HG03139 (cell line): ENCODE measurements around the gene HOXB5.

Experiments
- ATAC-seq: cut with Tn5 transposase; IDR thresholded peaks from one replicate; pipeline ENCODE4 v1.9.1; 2021; ENCODE audit not compliant: unreplicated experiment

The HOXB5 gene

GRCh38 chr17:48593126-48593829, at the start of gene HOXB5:
Gene HOXB5, minus strand, starts transcription at chr17:48593779. Its CDS starts 97 bp downstream, at chr17:48593682.
- ATAC-seq: no peak

- no peak for ATAC-seq
Observed at GRCh38 chr17:48642843-48643696, 49.5 kb upstream of the HOXB5 start.

DNA sequence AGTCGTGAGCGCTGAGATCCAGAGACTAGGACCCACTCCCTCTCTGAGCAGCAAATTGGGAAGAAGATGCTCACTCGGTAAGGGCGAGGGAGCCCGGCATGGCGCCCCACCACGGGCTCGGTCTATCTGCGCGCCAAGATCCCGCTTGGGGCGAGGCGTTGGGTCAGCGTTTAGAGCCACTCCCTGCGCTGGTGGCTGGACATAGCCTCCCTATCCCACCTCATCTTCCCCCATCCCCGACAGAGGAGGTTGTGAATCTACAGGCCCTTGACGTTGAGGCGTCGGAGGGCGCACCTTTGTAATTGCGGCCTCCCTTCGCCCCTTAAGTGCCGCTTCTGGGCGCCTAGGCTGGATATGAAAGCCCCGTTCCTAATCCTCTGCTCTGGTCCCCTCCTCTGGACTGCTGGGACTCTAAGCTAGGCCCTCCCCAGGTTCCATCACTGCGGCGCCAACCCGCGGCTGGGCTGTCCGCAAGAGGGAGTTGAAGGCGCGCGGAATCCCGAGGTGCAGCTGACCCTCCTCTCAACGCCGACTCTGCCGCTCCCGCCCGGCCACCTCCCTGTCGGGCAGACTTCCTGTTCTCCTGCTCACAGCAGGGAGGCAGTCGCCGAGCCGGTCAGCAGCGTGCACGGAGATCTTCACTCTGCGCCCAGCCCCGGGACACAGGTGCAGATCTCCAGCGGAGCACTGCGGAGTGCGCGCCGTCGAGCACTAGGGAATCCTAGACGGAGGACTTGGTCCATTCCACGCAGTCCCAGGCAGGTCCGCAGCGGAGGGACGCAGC, 48.7 kb upstream of the HOXB5 start:
- no peak for ATAC-seq

DNA sequence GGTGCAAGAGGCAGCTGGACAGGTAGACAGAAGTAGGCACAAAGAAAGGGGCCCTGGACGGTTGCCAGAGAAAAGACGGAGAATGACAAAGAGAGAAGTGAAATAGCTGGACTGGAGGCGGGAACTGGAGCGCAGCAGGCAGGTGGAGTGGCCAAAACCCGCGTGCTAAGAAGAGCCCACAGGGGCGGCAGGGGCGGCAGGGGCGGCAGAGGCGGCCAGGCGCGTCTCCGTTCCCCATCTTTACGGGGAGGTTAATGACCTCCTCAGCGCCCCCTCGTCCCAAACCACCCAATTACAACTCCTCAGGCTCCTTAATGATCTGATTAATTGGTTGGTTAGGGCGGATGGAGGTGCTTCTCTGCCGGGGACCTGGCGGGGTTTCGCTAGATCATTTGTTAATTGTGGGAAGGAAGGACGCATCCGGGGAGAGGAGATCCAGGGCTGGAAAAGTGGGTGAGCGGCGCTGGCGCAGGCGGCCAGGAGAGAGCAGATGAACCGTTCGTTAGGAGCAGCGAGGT, 48.0 kb upstream of the HOXB5 start:
- ATAC-seq: no peak

- ATAC-seq: no peak
Observed at GRCh38 chr17:48640858-48641180, 47.2 kb upstream of the HOXB5 start.

DNA sequence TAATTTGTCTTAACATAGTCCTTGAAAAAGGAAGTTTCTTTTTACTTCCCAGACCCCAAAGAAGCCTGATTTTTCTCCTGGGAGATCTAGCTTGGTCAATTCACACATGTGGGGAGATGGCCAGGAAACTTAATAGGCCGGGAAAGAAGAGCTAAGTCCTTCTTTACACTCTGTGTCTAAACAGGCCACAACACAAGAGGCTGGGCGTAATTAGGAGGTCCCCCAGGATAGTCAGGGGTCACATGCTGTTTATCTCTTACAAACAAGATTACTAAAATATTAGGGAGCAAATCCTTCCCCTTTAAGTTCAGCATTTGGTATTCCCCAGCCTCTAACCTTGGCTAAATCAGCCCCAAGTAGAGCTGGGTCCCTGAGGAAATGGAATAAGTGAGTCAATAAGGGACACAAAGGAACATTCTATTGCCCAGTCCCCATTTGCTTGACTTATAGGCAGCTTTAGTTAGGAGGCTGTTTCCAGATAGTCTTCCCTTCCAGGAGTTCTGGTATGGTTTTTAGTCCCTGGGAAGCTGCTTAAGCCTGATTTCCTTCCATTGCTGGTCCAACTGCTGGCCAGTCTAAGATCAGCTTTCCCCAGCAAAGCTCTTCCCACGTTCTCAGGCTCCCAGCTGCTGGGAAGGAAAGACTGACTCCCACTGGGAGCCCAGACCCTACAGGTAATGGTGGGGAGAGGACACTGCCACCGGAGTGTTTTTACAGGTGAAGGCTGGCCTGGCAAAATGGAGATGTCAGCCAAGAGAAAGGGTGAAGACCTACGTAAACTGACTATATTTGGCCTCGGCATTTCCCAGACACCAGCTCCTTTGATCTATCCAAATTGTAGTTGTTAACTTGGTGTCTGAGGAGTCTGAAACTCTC, 46.6 kb upstream of the HOXB5 start:
- no peak for ATAC-seq

DNA sequence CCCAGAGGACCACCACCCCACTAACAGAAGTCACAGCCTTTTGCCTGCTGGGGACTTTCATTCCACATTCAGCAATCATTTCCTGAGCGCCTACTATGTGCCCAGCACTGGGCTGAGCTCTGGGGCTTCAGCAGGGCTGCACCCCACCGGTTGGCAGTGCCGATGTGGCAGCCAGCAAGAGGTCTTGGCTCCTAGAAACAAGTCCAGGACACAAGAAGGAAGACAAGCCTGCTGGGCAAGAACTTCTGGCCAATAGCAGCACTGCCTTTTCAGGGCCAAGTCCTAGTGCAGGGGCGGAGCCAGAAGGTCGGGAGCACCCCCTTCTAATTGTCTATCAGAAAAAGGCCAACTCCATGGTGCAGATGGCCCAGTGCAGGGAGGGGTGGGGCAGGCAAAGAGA, 45.6 kb upstream of the HOXB5 start:
- no peak for ATAC-seq

GRCh38 chr17:48637323-48638260, 44.0 kb upstream of the HOXB5 start:
- ATAC-seq: no peak

DNA sequence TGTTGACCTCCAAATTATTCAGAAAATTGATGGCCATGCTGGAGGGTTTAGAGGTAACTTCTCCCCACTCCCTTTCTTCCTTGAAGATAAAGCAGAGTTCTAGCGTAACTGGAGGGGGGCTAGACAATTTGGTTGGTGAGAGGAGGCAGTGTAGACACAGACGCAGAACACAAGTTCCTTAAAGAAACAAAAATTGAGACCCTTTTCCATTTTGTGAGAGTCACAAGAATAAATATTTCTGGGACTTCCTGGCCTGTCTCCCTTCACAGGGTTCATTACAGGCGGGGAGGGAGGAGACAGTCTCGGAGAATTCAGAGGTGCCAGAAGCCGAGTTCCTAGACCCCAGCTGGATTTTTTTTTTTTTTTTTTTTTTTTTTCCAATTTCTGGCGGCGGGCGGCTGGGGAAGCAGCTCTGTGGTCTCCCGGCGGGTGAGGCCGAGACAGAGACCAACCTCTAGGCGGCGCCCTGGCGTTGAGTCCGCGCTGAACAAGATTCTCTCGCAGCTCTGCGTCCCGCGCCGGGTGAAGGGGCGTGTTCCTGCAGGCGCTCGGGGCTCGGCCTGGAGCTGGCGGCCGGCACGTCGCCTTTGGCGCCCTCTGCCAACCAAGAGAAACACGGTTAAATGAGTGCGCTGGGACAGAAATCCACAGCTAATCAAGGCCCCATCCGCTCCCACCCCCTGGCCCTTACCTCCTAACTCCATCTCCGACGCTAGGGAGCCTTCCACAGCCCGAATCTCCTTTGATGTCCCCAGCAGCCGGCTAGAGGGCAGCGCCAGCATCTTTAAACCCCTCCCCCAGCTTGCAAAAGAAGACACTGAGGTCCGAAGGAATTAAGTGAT, 42.8 kb upstream of the HOXB5 start:
- no peak for ATAC-seq

- no peak for ATAC-seq
Observed at GRCh38 chr17:48634493-48635208, 41.1 kb upstream of the HOXB5 start.

- no peak for ATAC-seq
Observed at GRCh38 chr17:48633266-48633677, 39.7 kb upstream of the HOXB5 start.

DNA sequence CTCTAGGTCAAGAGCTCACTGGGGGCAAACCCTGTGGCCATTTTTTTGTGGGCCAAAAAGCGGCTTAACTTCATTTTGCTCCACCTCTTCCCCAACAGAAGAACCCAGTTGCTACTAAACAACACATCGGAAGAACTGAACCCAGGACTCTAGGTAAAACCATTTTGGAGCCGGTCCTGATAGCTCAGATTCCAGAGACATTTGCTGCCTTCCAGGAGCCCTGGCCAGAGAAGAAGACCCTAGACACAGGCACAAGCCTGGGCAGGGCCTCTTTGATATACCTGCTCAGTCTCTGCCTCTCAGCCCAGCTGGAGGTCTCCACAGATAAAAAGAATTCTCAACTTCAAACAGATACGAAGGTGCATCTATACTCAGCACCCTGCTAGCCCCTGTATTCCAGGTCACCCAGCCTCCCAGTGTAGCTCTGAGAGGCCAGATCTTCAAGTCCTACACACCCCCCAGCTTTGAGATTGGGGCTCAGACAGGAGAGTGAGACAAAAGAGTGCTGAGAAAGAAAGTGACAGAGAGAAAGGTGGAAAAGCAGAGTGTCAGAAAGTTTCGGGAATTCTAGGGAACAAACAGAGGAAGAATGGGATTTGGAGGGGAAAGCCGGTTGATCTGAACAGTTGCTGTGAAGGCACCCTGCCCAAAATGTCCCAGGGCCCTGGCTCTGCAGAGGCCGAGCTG, 39.1 kb upstream of the HOXB5 start:
- no peak for ATAC-seq

DNA sequence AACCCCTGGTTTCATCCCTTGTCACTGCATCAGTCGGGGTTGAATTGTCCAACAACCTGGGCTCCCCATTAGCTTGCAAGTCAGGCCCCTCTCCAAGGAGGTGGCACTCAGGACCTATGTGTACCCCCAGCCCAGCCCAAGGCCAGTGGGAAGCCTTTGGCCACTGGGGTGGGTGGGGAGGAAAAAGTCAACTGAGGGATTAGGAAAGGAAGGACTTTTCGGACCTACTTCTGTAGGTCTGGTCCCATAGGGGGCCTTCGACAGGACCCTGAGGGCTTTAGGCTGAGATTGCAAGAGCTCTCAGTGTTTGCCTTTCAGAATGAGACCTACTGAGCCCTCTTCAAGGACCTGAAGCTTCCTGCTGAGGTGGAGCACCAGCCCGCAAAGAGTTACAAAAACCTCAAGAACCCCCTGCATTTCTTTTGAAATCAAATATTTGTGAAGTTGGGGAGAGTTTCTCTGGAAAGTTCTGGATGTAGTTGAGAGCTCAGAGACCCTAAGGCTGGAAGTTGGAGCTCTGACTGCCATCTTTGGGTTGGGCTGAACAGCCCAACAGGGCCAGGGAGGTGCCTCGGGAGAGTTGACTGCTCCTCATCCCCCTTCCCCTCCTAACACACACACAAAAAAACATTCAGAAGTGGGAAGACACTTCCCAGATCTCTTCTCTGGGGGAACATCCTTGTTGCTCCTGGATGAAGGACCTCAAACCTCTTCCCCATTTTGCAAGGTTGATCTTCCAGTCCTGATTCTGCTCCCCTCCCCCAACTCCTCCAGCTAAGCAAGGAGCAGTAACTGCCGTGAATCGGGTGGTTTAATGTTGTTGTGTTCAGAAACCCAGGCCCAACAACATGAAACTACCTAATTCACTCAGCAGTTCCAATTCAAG, 38.4 kb upstream of the HOXB5 start:
- ATAC-seq: no peak

DNA sequence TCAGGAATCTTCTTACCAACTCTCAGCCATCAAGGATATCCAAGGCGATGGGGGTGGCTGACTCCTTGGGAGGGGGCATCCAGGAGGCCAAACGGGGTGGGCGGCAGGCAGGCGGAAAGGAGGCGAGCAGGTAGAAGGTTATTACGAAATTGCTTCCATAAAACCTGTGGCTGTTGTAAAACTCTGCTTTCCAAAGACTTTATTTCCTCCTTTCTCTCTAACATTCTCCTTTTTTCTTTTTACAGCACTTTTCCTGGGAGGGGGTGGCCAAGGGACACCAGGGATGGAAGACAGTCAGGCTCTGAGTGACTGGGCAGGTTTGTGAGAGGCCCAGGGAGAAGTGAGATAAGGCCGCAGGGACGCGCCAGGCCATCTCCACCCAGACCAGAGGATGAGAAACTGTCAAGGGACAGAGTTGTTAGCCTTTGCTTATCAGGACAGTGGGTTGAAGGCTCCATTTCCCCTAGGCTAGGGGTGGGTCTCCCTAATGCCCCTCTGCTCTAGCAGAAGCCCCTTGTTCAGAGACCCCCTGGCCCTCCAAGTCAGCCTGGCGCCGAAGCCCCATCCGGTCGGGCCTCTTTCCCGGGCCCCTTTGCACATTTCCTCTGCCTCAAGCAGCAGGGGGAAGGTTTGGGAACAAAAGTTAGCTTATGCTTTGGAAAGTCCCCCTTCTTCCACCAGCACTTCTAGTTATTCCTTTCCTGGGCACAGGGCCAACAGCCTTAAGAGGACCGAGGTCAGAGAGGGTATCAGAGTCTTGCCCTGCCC, 37.5 kb upstream of the HOXB5 start:
- ATAC-seq: no peak
